ENCODE results near the gene NR3C2. TPM values are rescaled to one million over a fixed set of nuclear protein-coding genes. Genes with fewer than 3 reads are reported as not detected.
A peak's percentile ranks its signal among the peaks of the same experiment; 100 is the strongest.

The NR3C2 gene
- total RNA-seq, 4 donors from 2014 or later, result 33.0 to 128 (median 118) TPM

DNA sequence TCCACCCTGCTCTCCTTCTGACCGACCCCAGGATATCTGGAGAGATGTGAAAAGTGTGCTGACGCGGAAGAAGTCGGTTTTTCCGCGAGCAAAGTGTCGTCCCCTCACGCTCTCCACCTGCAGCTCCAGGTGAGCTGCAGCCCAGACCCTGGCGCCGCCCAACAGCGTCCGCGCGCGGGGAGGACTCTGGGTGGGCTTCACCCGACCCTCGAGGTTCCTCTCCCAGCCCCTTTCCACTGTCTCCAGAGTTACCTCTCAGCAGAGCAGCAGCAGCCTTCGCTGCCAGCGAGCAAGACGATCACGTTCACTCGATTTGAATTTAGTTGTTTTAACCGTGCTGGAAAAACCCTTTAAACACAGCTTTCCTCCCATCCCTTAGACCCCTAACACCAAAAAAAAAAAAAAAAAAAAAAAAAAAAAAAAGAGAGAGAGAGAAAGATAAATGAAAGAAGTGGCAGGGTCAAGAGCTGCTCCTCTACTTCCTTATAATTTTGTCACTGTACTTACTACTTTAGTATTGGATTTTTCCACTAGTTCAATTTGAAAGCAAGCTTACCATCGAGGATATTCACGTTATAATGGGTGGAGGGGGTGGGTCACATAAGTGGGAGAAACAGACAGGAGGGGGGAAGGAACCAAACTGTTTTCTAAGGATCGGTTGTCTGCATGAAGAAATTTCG lies 758 bp upstream of the NR3C2 start:
- DNase-seq, result peak in 1 of 3 donors; percentile 28
- Histone ChIP-seq H3K4me1 (peaks cover 0 to 16% (median 7%) of the 10 kb centered on the region in 4 donors), H3K4me3 (peak overlapping the region; percentile 70 to 97 (median 91)), H3K9me3 (no peaks in the 10 kb centered on the region), H3K36me3 (no peaks in the 10 kb centered on the region), H3K27ac (peak overlapping the region; percentile 95 to 98 (median 95)), H3K27me3 (no peaks in the 10 kb centered on the region)
- TF ChIP-seq, protein P1, sequence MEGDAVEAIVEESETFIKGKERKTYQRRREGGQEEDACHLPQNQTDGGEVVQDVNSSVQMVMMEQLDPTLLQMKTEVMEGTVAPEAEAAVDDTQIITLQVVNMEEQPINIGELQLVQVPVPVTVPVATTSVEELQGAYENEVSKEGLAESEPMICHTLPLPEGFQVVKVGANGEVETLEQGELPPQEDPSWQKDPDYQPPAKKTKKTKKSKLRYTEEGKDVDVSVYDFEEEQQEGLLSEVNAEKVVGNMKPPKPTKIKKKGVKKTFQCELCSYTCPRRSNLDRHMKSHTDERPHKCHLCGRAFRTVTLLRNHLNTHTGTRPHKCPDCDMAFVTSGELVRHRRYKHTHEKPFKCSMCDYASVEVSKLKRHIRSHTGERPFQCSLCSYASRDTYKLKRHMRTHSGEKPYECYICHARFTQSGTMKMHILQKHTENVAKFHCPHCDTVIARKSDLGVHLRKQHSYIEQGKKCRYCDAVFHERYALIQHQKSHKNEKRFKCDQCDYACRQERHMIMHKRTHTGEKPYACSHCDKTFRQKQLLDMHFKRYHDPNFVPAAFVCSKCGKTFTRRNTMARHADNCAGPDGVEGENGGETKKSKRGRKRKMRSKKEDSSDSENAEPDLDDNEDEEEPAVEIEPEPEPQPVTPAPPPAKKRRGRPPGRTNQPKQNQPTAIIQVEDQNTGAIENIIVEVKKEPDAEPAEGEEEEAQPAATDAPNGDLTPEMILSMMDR (IDR thresholded peaks at IDR 0.05), result peak in 1 of 6 experiments; percentile 2
- no peak for TF ChIP-seq POLR2A (IDR thresholded peaks at IDR 0.05)

DNA sequence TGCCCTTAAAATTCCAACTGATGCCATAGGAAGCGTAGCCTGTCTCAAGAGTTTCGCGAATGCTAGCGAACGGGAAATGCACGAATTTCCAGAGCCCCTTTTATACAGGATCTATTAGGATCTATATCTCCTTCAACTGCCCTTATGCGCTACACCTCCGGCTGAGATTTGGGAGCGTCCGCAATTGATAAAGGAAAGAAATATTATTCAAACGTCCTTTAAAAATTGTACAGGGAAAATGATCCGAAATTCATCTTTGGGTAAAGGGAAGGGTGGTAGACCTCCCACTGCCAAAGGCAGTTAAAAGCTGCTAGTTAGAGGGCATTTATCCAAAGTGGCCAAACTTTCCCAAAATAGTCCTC lies 609 bp downstream of the NR3C2 start:
- H3K27ac ChIP-seq, result peak overlapping the region; percentile 95 to 98 (median 95)
- TF ChIP-seq POLR2A (IDR thresholded peaks at IDR 0.05), result no peak
- TF ChIP-seq, protein P1 (IDR thresholded peaks at IDR 0.05), result no peak
- H3K9me3 ChIP-seq, result no peaks in the 10 kb centered on the region
- no peak for DNase-seq
- H3K4me1 ChIP-seq, result peaks cover 0 to 16% (median 7%) of the 10 kb centered on the region in 4 donors
- H3K36me3 ChIP-seq, result no peaks in the 10 kb centered on the region
- H3K27me3 ChIP-seq, result no peaks in the 10 kb centered on the region
- peak overlapping the region; percentile 70 to 97 (median 91) for H3K4me3 ChIP-seq

DNA sequence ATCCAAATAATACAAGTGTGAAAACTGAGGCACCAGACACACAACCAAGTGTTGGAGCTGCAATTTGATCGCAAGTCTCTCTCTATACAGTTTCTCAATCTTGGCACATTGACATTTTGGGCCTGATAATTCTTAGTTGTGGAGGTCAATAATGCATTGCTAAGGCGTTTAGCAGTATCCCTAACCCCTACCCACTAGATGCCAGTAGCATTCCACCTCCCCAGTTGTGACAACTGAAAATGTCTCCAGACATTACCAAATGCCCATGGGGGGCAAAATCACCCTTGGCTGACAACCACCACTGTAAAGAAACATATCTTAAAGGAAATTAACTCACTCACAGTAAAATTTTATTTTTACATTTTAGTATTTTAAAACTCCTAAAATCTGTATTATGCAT lies 4.2 kb downstream of the NR3C2 start:
- H3K27ac ChIP-seq, result no peak overlapping the region
- no peaks in the 10 kb centered on the region for H3K27me3 ChIP-seq
- no peak overlapping the region for H3K4me3 ChIP-seq
- peaks cover 0 to 5% (median 0%) of the 10 kb centered on the region in 3 donors for H3K36me3 ChIP-seq
- DNase-seq, result no peak
- peaks cover 0 to 32% (median 7%) of the 10 kb centered on the region in 4 donors for H3K4me1 ChIP-seq
- TF ChIP-seq POLR2A (IDR thresholded peaks at IDR 0.05), result no peak
- TF ChIP-seq, protein P1 (IDR thresholded peaks at IDR 0.05), result no peak
- H3K9me3 ChIP-seq, result no peaks in the 10 kb centered on the region

DNA sequence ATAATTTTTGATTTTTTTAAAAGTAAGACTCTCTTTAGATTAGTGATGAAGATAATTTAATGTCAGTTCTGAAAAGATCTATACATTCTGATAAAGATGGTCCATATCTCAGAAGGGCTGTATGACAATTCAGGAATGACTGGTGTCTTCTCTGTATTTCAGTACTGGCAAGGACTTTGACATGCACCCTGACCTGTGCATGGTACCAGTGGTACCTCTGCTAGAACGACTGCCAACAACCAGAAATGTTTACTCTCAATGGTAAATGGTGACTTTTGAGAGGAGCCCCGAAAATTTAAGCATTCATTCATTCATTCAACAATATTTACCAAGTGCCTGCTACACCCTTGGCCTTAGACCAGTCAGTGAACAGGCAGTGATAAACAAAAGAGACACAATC lies 4.8 kb downstream of the NR3C2 start:
- TF ChIP-seq, protein P1 (IDR thresholded peaks at IDR 0.05), result no peak
- no peak for TF ChIP-seq POLR2A (IDR thresholded peaks at IDR 0.05)
- Histone ChIP-seq H3K4me1 (peaks cover 0 to 38% (median 10%) of the 10 kb centered on the region in 4 donors), H3K27me3 (no peaks in the 10 kb centered on the region), H3K36me3 (peaks cover 0 to 5% (median 0%) of the 10 kb centered on the region in 3 donors), H3K27ac (no peak overlapping the region), H3K4me3 (no peak overlapping the region), H3K9me3 (no peaks in the 10 kb centered on the region)
- no peak for DNase-seq

DNA sequence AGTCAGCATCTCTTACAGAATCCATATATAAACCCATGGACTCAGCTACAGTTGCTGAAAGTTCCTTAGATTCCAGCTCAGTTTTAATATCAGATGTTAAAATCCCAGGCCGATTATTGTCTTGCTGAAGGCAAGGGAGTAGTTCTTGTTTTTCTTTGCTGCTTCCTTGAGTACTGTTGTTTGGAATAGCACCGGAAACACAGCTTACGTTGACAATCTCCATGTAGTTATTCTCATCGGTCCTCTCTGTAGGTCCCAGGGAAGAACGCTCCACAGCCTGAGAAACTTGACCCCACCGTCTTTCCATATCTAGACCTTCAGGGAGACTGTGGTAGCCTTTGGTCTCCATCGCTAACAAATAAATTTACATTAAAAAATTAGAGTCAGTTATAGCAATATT lies 5.7 kb downstream of the NR3C2 start:
- H3K4me3 ChIP-seq, result no peak overlapping the region
- no peak for TF ChIP-seq POLR2A (IDR thresholded peaks at IDR 0.05)
- TF ChIP-seq, protein P1 (IDR thresholded peaks at IDR 0.05), result no peak
- H3K4me1 ChIP-seq, result peaks cover 0 to 42% (median 11%) of the 10 kb centered on the region in 4 donors
- no peak for DNase-seq
- H3K27me3 ChIP-seq, result no peaks in the 10 kb centered on the region
- peak overlapping the region in 2 of 4 donors; percentile 9 to 26 for H3K27ac ChIP-seq
- no peaks in the 10 kb centered on the region for H3K9me3 ChIP-seq
- H3K36me3 ChIP-seq, result peaks cover 0 to 5% (median 0%) of the 10 kb centered on the region in 3 donors
